GM15510 (cell line): Measurements from ENCODE around the gene BIRC2.

Experiments used
- POLR2A ChIP-seq: IDR thresholded peaks from 3 replicates; pipeline ENCODE4 v1.6.1; 2011; ENCODE audit warnings: borderline replicate concordance; ENCODE audit not compliant: insufficient read length; ENCODE audit errors: extremely low read depth

BIRC2 gene

GRCh38 chr11:102384419-102385079 lies 37.5 kb downstream of the BIRC2 start:
- TF ChIP-seq POLR2A, result no peak

GRCh38 chr11:102385085-102386007 lies 38.3 kb downstream of the BIRC2 start:
- TF ChIP-seq POLR2A, result no peak

GRCh38 chr11:102386136-102386734 lies 39.2 kb downstream of the BIRC2 start:
- TF ChIP-seq POLR2A, result no peak

GRCh38 chr11:102387043-102387781 lies 40.2 kb downstream of the BIRC2 start:
- no peak for TF ChIP-seq POLR2A

GRCh38 chr11:102389253-102389652 lies 42.2 kb downstream of the BIRC2 start:
- no peak for TF ChIP-seq POLR2A

- TF ChIP-seq POLR2A, result no peak
Measured at GRCh38 chr11:102390667-102391465, 43.9 kb downstream of the BIRC2 start.

DNA sequence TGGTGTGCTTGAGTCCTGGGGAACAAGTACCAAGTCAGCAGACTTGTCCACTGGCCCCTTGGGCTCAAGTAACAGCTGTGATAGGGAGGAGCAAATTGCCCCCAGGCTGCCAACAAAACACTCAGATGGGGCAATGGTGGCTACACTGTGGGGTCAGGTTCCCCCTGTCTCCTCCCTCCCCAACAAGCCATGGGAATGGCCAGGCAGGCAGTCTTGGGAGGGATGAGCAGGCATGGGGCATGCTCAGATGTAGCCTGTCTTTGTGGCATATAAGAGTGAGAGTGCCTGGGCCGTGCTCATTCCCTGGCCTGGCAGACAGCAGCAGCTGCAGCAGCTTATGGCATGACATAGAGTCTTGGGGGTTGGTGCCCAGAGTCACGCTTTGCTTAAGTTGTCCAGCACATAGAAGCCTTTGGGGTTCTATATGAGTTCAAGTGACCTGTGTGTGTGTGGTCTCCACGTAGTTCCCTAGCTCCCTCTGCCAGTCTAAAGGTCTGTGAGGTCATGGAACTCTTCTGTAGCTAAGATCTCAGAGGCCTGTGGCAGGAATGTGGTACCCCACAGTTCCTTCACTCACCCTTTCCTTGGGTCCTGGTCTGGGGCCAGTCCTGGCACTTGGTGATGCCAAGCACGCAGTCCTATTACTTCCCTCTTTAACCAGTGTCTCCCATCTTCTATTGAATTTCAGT lies 44.7 kb downstream of the BIRC2 start:
- no peak for TF ChIP-seq POLR2A

DNA sequence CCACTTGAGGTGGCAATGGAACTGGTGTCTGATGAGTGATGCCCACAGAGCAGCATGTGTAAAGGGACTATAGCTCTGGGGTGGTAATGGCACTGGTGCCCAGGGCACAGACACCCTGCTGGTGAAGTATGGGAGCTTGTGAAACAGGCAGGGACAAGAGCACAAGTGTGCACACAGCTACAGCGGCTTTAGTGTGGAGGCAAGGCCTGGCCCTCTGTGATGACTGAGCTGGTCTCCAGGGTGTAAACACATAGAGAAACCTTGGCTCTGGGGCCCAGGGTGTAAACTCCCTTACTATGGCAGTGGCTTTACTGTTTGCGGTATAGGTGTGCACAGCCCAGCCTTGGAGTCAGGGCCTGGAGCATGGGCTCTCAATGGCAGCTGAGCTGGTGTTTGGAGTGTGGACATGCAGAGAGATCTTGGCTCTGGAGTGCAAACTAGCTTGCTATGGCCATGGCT lies 46.3 kb downstream of the BIRC2 start:
- TF ChIP-seq POLR2A, result no peak

- TF ChIP-seq POLR2A, result no peak
Measured at GRCh38 chr11:102395720-102396393, 48.8 kb downstream of the BIRC2 start.

DNA sequence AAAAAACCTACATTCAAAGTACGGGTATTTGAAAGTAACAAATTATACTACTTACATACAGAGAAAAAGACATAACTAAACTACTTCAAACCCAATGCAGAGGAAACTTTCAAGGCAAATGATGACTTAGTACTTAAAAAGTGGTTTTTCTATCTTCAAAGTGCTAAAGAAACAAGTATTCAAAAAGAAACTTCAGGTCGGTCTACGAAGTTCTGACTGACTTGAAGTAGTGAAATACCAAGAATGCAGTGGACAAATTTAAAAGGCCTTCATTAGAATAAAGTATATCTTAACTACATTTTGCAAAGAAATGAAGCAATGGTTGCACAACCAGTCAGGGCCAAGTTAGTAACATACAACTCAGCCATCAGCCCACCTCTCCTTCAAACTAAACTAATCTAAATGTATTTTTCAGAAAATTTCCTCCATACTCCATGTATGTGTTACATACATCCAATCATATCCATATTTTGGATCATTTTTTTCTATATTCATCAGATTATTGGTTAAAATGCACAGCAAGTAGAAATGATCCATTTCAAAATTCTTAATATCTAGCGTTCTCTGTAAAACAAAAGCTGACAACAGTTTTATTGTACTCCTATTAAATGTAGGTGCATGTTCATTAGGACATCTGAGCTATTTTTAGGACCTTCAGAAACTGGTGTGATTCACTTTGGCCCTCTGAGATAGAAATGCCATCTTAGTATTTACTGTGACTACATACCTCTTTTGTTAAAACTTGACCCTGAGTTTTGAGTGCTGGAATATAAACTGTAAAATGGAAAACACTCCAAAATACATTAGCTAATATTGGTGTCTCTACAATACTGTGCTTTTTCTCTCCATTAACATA lies 49.9 kb downstream of the BIRC2 start:
- no peak for TF ChIP-seq POLR2A

GRCh38 chr11:102398297-102398696 lies 51.3 kb downstream of the BIRC2 start:
- no peak for TF ChIP-seq POLR2A

- TF ChIP-seq POLR2A, result no peak
Measured at GRCh38 chr11:102399189-102399588, 52.2 kb downstream of the BIRC2 start.
